Left renal pelvis (tissue), 4 donors: ENCODE measurements around the gene BGLAP. TPM values are rescaled to one million over a fixed set of nuclear protein-coding genes. Genes with fewer than 3 reads are reported as not detected.

Experiments
- DNase-seq, 4 donors: peaks; one replicate each; pipeline ENCODE4 v3.0.0-alpha.2; 2013; ENCODE audit warnings: low read depth in 4 of 4, low spot score in 3 of 4
- polyA plus RNA-seq, 4 donors: library from polyadenylated mRNA; unstranded; fragments of 120-200 nt; gene quantifications; one replicate each; pipeline ENCODE4 v1.2.1, GENCODE V29; 2013; ENCODE audit not compliant: insufficient read length in 4 of 4

Gene BGLAP
- polyA plus RNA-seq, 4 donors: 1.3 to 7.4 (median 1.9) TPM

DNA sequence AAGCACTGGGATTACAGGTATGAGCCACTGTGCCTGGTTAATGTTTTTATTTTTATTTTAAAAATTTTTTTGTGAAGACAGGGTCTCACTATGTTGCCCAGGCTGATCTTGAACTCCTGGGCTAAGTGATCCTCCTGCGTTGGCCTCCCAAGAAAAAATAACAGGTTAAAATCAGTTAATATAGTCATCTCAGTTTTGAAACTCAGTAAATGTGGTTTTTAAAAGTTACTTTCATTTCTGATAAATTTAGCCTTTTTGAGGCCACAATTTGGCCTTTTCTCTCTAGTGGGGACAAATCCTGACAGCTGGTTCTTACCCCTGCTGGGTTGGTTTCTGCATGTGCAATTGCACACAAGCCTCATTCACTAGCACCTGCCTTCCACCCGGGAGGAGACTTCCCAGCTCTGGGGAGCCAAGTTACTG is 15.9 kb upstream of the BGLAP start:
- no peak for DNase-seq

DNA sequence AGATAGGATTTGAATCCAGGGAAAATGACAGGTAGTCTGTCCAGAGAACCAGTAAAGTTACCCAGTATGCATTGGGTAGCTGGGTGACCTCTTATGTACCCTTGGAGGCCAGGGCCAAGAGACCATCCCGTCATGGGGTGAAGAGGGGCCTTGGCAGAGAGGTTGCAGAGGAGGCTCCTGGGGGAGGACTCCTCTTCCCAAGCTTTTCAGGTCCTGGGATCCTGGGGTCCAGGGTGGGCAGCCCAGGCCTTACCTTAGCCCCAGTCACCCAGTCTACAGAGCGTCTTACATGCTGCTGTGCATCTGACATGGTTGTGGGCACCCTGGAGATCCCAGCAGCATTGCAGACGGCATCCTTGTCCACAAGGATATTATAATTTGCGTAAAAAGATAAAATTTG is 15.2 kb upstream of the BGLAP start:
- no peak for DNase-seq

DNA sequence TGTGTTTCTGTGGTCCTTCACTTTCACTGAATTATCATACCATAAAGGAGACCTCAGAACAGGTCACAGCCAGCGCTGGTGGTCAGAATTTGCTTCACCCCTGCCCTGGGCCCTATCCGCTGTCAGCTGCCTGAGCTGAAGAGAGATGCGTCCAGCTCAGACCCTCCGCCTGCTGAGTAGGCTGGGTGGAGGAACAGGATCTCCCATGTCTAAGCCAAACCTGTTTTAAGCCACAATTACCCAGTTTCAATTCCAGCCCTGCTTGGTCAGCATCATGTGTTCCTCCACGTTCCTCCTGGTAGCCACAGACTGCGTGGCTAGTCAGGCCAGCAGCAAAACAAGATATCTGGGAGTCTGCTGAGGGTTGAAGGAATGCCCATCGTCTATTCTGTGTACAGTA is 13.5 kb upstream of the BGLAP start:
- no peak for DNase-seq

DNA sequence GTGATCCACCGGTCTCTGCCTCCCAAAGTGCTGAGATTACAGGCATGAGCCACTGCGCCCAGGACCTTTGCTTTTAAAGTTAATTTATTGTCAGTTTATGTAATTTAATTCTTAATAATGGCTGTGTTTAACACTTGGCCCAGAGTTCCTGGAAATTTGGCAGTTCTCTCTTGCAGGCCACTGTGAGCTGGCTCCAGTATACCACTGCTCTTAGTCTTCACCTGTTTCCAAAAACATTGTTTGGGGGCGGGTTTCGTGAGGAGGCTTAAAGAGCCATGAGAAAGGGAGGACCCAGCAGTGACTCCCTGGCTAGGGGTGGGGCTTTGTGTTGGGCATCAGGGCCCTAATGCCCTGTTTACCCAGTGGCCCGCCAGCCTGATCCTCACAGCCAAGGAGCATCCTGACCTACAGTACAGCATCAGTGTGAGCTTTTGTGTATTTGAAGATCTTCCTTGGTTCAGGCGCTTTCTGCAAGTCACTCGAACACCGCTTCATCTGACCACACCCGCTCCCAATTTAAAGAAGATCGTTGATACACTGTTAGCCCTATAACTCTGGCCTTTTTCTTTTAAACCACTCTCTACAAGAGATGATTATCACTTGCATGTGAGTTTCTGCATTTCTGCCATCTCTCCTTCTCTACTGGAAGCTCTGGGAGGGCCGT is 12.0 kb upstream of the BGLAP start:
- no peak for DNase-seq

DNA sequence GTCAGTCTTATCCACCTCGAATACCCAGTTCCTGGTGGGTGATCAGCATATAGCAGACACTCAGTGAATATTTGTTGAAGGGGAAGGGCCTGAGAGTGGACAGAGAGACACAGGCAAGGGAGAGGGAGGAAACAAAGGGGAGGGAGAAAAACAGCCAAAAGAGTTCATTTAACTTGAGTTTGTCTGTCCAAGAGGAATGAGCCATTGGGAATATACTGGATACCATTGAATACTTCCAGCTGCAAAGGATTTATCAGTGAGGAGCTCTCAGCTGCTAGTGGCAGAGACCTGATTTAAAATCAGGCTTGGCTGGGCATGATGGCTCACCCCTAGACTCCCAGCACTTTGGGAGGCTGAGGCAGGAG is 11.5 kb upstream of the BGLAP start:
- DNase-seq: no peak

DNA sequence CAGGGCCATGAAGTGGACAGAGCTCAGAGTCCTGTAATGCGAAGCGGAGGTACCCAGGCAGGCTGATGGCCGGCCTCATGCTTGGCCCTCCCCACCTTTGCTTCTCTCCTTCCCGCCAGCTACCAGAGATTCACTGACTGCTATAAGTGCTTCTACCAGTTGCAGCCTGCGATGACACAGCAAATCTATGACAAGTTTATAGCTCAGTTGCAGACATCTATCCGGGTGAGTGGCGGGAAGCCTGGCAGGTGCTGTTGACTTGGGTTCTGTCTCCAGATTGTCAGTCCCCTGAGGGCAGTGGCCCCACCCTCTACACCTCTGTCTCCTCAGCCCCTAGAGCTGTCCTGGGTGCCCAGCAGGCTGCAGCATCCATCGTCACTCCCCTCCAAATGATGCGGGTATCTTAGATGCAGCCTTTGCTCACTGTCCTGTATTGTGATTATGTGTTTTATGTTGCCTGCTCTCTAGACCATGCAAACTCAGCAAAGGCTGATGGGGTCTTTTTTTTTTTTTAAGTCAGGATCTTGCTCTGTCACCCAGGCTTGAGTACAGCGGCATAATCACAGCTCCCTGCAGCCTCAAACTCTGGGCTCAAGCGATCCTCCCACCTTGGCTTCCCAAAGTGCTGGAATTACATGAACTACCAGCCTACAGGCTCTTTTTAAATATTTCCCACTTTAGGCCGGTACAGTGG is 9.6 kb upstream of the BGLAP start:
- no peak for DNase-seq

DNA sequence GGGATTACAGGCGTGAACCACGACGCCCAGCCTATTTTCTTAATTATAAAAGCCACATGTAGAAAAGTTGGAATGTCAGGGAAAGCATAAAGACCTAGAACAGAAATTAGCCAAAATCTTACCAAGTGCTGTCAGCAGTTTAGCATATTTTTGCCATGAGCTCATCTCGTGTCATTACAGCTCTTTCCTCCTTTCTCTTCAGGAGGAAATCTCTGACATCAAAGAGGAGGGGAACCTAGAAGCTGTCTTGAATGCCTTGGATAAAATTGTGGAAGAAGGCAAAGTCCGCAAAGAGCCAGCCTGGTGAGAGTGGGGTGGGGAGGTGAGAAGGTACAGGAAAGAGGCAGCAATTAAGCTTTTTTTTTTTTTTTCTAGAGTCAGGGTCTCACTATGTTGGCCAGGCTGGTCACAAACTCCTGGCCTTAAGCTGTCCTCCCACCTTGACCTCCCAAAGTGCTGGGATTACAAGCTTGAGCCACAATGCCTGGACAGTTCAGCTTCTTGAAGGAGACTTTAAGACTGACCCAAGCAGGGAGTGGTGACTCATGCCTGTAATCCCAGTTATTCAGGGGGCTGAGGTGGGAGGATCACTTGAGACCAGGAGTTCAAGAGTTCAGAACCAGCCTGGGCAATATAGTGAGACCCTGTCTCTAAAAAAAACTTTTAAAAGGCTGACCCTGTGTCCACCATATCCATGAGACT is 8.4 kb upstream of the BGLAP start:
- DNase-seq: no peak

DNA sequence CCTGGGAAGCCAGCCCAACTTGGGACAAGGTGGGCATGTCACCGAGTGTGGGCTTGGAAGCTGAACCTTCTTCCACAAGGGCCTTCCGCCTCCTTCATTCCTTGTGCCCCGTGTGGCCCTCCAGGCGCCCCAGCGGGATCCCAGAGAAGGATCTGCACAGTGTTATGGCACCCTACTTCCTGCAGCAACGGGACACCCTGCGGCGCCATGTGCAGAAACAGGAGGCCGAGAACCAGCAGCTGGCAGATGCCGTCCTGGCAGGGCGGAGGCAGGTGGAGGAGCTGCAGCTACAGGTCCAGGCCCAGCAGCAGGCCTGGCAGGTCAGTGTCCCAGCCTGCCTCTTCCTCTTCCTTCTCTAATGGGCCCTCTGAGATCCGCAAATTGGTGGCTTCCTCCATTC is 5.8 kb upstream of the BGLAP start:
- no peak for DNase-seq

DNA sequence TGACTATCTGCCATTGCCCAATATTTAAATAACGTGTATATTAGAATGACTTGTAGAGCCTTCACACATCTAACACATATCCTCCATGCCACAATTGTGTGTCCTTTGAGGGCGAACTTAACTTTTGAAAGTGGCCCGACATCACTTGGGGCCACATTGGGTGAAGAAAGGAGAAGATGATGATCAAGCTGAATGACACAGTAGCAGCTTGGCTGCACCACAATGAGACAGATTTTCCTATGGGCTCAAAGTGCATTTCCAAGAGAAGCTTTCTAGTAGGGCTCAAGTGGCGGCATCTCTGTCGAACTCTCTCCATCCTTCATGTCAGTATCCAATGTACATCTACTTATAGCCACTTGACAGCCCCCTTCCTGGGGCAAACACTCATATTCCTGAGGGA is 3.7 kb upstream of the BGLAP start:
- no peak for DNase-seq

DNA sequence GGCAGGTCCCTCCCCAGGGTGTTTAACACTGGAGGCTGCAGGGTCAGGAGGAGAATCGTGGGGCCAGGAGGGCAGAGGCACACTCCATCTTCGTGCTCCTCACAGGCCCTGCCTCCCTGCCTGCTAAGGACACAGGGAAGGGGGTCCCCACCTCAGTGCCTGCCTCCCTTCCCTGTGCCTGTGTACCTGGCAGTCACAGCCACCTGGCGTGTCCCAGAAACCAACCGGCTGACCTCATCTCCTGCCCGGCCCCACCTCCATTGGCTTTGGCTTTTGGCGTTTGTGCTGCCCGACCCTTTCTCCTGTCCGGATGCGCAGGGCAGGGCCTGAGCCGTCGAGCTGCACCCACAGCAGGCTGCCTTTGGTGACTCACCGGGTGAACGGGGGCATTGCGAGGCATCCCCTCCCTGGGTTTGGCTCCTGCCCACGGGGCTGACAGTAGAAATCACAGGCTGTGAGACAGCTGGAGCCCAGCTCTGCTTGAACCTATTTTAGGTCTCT is 623 bp upstream of the BGLAP start:
- DNase-seq: no peak

DNA sequence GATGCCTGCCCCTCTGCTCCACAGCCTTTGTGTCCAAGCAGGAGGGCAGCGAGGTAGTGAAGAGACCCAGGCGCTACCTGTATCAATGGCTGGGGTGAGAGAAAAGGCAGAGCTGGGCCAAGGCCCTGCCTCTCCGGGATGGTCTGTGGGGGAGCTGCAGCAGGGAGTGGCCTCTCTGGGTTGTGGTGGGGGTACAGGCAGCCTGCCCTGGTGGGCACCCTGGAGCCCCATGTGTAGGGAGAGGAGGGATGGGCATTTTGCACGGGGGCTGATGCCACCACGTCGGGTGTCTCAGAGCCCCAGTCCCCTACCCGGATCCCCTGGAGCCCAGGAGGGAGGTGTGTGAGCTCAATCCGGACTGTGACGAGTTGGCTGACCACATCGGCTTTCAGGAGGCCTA is 754 bp downstream of the BGLAP start:
- no peak for DNase-seq

DNA sequence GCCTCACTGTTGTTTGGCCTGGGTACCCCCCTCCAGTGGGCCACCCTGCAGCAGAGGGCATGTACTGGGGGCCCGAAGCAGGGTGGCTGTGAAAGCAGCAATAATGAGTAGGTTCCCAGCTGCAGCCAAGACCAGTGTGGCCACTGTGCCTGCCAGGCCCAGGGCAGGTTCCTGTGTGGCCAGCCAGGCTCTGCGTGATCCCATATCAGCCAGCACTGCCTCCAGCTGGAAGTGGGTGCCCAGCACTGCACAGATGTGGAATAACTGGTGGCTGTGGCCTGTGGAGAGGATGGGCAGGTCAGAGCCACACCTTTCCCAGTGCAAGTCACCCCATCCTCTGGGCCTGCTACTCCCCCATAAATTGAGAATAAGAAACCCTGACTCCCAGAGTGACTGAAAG is 2.1 kb downstream of the BGLAP start:
- no peak for DNase-seq

DNA sequence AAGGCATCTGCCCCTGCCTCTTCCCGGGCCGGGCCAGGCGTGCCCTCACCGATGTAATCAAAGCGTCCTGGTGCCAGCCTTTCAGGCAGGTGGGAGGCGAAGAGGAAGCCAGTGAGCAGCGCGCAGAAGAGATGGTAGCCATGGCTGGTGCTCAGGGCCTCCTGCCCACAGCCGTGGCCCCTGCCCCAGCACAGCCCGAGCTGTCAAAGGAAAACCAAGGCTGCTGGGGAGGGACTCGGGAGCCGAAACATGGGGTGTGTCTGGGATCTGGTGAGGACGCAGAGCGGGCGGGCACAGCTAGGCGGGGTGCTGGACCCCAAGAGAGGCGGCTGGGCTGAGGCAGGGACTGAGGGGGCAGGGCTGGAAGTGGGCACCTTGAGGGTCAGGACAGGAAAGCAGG is 2.7 kb downstream of the BGLAP start:
- no peak for DNase-seq

DNA sequence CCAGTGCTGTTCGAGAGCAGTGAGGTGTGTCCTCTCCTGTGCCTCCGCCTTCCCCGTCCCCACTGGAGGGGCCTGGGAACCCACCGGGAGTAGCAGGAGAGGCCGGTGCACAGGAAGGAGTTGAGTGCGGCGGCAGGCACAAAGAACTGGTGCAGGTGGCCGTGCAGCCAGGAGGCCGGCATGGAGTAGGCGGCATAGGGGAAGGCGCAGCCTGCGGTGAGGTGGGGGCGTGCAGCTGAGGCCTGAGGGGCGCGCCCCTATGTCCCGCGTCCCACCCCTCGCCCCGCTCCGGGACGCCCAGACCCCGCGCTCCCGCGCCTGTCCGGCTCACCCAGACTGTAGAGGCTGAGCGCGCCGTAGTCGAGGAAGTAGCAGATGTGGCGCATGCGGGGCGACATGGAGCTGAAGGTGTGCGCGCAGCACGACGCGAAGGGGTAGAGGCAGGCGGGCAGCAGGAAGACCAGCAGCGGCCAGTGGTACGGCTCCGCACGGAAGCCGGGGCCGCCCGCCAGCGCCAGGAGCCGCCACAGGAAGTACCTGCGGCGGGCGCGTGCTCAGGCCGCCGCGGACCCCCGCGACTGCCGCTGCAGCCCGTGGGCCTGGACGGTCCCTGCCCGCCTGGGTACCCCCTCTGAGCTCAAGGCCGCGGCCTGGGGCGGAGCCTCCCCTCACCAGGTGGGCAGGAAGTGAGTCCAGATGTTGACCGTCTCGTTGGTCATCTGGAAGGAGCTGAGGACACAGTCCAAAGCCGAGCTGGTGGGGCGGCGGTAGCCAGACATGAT is 3.7 kb downstream of the BGLAP start:
- DNase-seq: no peak

DNA sequence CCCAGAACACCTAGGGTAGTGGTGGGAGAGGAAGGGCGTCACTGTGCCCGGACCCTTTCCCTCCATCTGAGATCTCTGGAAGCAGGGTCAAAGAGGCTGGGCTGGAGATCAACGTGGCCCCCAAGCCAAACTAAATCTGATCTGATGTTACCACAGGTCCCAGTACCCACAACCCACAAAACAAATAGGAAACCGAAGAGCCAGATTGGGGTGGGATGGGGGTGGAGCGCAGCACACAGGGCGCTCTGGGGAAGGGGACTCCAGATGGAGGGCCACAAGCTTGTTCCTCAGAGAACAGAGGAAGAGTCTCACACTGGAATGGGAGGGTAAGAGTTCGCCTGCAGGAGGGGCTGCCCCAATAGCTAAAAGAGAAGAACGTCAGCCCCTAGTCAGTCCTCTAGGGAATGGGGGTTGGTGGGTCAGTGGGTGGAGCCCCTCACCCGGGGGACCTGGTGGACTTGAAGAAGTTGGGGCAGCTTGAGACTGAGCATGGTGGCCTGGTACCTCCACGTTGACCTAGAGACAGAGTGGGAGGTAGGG is 4.3 kb downstream of the BGLAP start:
- DNase-seq: no peak

DNA sequence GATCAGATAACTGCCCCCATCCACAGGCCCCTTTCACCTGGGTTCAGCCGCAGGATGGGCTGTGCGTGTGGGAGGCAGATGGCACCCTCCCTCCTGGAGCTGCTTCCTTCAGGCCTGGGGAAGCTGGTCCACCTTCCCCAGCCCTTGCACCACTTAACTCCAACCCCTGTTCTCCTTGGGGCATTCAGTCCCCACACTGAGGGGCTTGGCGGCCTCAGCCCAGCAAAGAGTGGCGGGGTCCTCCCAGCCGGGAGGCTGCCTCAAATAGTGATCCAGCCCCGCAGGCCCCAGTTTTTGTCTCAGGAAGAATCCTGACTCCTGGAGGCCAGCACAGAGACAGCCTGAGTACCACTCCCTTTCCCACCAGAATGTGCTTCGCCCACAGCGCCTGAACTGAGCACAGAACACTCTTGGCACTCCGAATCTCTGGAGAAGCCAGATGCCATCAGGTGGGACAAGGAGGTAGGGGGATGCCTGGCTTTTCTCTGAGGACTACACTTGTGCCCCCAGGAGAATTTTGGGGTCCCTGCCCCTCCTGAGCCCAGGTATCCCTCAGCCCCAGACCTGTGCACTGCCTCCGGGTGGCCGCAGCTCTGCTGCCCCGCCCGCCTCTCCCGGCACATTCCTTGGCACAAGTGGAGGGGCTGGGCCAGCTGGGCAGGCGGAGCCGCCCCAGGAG is 4.9 kb downstream of the BGLAP start:
- DNase-seq: no peak

DNA sequence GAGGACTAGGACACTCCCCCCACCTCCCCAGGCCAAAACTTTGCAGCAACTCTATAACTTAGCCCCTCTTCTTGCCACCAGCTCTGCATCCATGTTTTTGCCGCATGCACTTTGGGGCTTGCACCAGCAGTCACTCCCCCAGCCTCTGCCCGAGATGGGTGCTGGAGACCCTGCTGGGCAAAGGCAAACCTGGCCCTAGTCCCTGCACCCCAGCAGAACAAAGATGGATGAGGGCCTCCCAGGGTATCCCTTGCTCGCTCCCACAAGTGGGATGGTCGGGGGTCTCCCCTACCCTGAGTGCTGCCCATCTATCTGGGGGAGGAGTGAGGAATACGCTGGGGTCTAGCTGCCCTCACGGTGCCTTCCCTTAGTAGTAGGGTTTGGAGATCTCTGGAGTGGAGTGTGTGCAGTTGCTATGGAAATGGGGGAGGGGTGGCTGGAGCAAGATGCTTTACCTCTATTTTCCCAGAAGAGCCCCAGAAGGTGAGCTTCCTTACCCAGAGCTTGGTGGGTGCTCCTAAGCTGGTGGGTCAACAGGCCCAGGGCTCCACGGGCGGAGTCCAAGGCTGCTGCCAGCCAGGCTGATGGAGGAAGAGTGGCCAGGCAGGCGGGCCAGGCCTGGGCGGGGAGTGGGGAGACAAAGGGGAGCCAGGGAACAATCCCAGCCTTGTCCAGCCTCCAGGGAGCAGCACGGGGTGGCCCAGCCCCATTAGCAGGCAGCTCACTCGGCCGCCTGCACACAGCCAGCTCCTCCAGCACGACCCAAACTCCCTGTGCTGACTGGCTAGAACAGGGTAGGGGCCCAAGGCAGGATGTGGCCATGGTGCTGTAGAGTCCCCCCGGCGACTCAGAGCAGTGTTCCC is 5.7 kb downstream of the BGLAP start, which contains the start of gene PAQR6:
Gene PAQR6 (minus strand): TSS at position 597 of the 863 bp plus-strand sequence. CDS start 1,325 bp downstream, outside the sequence.
- DNase-seq: no peak

DNA sequence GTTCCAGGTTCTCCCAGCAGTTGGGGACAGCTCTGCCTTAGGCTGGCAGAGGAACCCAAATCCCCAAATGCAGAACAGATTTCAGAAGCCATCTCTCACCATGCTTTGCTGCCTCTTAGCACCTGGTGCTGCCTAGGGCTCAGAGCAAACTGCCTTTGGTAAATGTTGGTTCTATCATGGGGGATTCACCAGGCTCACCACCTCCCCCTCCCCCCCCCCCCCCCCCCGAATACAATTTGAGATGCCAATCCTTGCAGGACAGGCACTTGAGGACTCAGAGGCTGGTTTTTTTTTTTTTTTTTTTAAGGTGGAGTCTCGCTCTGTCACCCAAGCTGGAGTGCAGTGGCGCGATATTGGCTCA is 6.3 kb downstream of the BGLAP start:
- no peak for DNase-seq

DNA sequence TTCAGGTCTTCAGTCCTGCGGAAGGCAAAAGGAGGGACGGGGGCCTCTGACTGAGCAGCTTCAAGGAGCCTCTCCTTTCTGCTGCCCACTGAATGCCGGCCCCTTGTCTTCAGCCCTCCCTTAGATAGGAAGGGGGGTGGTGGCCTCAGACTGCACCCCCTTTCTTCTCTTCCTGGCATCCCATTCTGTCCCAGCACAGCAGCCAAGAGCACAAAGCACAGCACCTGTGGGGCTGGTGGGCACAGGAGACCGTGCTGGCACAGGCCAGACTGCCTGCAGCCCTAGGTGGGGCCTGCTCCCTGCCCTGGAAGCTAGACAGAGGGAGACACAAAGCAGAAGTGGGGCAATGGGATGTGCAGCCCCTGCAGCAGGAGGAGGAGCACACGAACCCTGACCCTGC is 7.6 kb downstream of the BGLAP start:
- no peak for DNase-seq
